GM21737 (cell line): ENCODE results near the gene MAPK8IP1.
A peak's percentile ranks its signal among the peaks of the same experiment; 100 is the strongest.

Experiments used
- ATAC-seq: cut with Tn5 transposase; IDR thresholded peaks from one replicate; pipeline ENCODE4 v1.9.1; 2021; ENCODE audit warnings: mild to moderate bottlenecking, moderate library complexity; ENCODE audit not compliant: unreplicated experiment

MAPK8IP1 gene

DNA sequence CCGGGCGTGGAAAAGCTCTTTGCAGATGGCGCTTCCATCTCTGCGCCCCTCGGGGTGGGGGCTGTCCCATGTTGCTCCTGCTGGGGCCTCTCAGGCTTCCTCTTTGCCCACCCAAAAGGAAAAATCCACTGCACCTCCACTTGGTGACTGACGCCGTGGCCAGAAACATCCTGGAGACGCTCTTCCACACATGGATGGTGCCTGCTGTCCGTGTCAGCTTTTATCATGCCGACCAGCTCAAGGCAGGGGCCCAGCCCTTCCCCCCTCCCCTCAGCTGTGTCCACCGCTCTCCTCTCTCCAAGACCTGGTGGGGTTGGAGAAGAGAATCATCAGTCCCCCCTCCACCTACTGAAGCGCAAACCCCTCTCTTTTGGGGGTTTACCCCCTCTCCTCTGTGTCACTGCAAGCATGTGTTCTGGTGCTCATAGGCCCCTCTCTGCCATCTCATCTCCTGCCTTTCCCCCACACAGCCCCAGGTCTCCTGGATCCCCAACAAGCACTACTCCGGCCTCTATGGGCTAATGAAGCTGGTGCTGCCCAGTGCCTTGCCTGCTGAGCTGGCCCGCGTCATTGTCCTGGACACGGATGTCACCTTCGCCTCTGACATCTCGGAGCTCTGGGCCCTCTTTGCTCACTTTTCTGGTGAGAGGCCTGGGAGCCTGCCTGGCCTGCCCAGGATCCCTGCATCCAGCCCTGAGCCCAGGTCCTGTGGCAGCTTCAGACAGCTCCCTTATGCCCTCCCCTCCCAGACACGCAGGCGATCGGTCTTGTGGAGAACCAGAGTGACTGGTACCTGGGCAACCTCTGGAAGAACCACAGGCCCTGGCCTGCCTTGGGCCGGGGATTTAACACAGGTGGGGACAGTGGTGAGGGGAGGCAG lies 38.8 kb downstream of the MAPK8IP1 start:
- no peak for ATAC-seq

DNA sequence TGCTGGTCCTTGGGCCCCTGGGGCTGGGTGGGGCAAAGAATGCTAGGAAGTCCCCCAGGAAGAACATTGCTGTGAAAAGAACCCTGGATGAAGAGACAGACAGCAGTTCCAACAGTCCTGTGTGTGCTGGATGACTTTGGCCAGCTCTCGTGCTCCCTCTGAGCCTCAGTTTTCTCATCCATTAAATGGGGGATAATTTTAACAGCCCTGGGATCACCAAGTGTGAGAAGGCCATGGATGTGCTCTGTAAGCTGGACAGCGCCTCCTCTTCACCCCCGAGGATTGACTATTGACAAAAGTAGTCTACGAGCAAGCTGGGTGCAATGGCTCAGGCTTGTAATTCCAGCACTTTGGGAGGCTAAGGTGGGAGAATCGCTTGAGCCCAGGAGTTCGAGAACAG lies 39.5 kb downstream of the MAPK8IP1 start:
- no peak for ATAC-seq

DNA sequence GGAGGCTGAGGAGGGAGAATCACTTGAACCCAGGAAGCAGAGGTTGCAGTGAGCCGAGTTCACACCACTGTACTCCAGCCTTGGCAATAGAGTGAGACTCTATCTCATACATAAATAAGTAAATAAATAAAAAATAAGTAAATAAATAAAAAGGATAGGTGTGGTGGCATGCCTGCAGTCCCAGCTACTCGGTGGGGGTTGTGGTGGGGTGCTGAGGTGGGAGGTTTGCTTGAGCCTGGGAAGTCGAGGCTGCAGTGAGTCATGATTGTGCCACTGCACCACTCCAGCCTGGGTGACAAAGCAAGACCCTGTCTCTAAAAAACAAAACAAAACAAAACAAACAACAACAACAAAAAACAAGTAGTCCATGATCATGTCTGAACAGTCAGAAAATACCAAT lies 40.1 kb downstream of the MAPK8IP1 start:
- no peak for ATAC-seq

DNA sequence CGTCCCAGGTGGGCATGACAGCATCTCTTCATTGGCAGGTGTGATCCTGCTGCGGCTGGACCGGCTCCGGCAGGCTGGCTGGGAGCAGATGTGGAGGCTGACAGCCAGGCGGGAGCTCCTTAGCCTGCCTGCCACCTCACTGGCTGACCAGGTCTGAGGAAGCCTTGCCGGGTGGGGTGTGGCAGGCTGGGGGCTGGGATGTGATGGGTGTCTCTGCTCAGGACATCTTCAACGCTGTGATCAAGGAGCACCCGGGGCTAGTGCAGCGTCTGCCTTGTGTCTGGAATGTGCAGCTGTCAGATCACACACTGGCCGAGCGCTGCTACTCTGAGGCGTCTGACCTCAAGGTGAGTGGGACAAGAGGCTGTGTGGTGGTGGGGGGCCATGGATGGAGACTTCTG lies 40.5 kb downstream of the MAPK8IP1 start:
- ATAC-seq, result no peak

DNA sequence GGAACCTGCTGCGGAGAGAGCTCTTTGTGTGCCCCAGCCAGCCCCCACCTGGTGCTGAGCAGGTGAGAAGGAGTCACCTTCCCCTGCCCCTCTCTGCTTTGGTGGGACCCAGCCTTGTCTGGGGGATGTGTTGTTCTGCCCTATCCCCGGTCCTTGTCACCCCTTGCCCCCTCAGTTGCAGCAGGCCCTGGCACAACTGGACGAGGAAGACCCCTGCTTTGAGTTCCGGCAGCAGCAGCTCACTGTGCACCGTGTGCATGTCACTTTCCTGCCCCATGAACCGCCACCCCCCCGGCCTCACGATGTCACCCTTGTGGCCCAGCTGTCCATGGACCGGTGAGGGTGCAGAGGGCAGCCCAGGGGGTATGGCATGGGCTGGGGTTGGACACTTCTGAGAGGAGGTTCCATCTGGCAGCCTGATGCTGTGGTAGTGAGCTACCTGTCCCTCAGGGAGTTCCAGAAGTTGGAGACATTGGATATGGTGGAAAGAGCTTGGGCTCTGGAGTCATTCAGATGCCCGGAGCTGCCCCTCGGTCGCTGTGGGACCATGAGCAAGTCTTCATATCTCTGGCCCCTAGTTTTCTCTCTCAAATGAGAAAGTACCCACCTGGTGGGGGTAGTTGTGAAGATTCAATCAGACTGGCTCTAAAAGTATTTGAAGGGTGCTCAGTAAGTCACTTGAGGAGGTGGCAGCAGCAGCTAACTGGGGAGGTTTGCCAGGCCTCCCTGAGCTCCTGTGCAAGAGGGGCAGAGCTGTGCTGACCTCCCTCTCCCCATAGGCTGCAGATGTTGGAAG lies 41.3 kb downstream of the MAPK8IP1 start:
- ATAC-seq, result no peak

DNA sequence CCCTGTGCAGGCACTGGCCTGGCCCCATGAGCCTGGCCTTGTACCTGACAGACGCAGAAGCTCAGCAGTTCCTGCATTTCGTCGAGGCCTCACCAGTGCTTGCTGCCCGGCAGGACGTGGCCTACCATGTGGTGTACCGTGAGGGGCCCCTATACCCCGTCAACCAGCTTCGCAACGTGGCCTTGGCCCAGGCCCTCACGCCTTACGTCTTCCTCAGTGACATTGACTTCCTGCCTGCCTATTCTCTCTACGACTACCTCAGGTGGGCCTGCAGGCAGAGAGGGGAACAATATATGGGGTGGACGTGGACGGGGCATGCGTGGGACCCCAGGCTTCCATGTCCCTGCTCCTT lies 41.9 kb downstream of the MAPK8IP1 start:
- no peak for ATAC-seq

DNA sequence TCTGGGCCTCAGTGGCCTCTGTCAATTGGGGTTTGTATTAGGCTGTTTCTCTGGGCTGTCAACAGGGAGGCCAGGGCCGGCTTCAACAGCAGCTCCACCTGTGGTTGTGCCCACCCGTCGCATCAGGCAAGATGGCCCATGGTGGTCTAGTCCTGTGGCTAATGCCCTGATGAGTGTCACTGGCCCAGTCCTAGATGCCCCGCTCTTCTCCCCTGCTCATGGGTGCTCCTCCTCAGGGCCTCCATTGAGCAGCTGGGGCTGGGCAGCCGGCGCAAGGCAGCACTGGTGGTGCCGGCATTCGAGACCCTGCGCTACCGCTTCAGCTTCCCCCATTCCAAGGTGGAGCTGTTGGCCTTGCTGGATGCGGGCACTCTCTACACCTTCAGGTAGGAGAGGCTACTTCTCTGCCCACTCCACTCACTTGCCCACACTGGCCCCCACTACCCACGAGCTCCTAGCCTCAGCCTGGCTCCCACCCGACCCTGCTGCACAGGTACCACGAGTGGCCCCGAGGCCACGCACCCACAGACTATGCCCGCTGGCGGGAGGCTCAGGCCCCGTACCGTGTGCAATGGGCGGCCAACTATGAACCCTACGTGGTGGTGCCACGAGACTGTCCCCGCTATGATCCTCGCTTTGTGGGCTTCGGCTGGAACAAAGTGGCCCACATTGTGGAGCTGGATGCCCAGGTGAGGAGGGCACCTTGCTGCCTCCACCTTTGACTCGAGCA lies 42.4 kb downstream of the MAPK8IP1 start:
- ATAC-seq, result no peak

DNA sequence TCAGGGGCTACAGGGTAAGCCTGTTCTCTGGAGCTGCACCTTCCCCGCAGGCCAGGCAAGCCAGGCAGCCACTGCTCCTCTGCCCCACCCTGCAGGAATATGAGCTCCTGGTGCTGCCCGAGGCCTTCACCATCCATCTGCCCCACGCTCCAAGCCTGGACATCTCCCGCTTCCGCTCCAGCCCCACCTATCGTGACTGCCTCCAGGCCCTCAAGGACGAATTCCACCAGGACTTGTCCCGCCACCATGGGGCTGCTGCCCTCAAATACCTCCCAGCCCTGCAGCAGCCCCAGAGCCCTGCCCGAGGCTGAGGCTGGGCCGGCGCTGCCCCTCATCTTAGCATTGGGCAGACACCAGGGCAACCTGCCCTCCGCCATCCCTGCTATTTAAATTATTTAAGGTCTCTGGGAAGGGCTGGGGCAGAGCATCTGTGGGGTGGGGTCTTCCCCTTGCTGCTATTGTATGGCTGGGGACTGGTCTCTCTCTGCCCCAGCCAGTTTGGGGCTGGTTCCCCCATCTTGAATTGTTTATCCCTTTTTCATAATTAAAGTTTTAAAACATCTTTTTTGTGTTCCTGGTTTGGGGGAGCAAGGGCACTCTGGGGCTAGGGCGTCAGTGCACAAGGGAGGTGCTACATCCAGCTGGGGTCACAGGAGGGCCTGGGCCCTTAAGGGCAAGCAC lies 43.2 kb downstream of the MAPK8IP1 start:
- ATAC-seq, result no peak

DNA sequence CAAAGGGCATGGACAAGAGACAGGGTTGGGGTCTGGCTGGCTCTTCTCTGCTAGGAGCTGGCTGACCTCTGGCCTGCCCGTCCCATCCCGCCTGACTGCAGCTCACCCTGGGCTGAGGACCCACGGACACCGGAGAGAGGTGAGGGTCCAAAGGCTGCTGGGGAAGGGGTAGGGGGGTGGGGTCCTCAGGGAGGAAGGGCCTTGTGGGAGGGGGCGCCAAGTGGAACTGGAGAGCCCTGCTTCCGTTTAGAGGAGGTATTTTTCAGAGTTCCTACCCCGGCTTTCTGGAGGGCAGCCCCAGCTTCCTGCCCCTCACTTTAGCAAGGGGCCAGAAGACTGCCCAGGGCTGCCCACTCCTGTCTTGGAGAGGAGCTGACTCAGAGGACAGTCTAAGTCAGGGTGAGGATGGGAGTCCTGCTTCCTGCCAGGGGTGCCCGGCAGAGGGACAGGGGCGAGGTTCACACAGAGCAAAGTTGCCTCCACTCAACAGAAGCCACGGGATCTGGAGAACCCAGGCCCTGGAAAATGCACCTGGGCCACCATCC lies 44.1 kb downstream of the MAPK8IP1 start:
- ATAC-seq, result peak; percentile 20

DNA sequence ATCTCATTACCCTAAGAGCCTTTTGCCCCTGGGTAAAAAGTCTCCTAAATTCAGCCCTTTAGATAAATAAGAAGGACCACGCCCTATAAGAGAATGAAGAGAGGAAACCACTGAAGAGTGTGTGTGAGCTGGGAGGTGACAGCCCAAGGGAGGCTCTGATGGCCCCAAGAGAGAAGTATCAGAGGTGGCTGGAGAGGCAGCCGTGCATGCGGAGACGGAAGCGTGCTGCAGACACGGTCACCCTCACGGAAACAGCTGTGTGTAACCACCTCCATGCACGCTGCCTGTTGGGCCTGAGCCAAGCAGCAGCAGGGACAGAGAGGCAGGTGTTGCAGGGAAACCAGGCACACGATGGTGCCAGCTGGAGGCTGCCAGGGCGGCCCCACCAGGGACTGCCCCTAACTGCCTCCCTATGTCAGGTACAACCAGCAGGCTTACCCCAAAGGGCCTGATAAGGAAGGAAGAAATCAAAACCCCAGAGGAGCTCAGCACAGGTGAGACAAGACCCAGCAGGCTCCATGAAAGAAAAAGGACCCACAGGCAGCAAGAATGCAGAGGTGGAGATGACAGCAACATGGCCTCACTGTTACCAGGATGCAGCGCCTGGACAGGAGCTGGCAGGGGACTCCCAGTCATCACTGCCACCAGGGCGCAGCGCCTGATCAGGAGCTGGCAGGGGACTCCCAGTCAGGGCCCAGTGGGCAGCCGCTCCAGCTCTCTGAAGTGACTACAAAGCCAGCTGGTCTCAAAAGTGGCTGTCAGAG lies 44.8 kb downstream of the MAPK8IP1 start:
- ATAC-seq, result peak; percentile 86

DNA sequence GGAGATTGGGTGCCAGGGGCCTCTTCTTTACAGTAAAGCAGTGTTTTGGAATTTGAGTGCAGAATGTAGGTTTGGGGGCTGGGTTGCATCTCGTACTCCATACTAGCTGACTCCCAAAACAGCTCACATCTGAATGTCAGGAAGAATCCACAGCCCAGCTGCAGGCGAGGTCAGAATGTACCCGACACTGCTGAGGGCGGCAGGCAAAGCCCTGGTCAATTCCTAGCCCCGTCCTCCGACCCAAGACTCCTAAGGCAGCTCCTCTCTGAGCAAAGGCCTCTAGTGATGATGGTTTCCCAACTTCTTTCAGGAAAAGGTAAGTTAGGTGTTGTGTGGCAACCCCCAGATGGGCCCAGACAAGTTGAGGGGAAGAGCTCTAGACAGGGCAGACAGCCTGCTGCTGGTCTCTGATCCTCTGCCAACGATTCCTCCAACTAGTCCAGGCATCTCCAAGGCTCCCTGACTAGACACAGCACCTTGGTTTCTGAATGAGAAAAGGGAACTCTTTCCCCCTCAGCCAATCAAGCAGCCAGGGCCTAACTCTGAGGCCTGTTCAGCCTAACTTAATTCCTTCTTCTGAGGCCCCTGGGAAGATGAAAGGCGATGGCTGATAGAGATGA lies 45.6 kb downstream of the MAPK8IP1 start:
- ATAC-seq, result no peak

DNA sequence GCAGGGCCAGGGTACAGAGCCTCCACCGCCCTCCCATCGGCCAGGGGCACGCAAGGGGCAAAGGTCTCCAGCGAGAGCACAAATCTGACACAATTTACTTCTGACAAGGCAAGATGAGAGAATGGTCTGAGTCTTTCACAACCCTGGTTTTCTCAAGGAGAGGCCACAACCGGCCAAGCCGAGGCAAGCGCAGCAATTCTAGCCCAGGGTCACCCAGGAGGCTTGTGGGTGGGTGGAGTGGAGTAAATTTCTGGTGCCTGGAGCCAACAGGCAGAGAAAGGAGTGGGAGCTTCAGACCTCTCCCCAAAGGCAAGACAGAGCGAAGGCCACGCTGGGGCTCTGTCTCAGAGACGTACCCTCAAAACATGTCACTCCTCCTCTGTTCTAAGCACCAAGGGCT lies 46.3 kb downstream of the MAPK8IP1 start:
- ATAC-seq, result no peak

DNA sequence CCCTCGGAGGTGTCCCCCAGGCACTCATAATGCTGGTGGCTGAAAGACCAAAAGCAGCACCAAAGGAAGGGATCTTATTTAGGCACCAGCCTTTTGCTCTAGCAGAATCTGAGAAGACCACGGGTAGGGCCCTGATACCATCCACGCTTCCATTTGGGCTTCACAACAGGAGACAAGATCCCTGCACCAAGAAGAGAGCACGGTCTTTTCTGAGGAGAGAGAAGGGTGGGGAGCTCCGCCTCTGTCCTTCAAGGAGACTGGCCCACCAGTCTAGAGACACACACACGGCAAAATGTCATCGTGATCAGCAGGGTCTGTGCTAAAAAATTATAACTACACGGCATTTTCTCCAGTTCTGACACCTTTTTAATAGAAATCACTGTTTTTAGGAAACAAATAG lies 46.8 kb downstream of the MAPK8IP1 start:
- no peak for ATAC-seq

DNA sequence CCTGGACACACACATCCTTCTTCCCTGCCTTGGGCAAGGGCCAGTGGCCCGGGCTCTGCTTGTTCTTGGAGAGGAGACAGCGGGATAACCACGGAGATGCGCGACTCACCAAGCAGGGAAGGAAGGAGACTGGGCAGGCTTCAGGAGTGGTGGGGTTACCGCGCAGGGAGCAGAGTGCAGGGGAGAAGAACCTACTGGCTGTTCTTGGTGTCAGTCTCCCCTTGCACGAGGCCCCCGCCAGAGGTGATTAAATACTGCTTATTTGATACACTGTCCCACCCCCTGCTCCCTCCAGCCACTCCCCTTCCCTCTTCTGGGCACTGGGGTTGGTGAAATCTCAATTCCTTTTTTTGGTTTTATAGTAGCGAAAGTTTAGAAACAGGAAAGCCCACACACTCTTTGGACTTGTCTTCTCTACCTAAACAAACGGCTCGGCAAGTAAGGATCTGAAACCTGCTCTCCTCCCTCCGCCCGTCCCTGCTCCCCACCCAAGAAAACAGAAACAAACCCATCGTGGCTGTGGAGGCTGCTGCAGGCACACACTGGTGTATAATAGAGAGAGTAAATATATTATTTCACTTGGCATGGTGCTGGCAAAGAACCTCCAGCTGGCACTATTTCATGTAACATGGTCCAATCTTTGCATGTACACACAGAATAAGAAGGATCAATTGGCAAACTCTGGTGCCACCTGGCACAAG lies 47.8 kb downstream of the MAPK8IP1 start:
- no peak for ATAC-seq

DNA sequence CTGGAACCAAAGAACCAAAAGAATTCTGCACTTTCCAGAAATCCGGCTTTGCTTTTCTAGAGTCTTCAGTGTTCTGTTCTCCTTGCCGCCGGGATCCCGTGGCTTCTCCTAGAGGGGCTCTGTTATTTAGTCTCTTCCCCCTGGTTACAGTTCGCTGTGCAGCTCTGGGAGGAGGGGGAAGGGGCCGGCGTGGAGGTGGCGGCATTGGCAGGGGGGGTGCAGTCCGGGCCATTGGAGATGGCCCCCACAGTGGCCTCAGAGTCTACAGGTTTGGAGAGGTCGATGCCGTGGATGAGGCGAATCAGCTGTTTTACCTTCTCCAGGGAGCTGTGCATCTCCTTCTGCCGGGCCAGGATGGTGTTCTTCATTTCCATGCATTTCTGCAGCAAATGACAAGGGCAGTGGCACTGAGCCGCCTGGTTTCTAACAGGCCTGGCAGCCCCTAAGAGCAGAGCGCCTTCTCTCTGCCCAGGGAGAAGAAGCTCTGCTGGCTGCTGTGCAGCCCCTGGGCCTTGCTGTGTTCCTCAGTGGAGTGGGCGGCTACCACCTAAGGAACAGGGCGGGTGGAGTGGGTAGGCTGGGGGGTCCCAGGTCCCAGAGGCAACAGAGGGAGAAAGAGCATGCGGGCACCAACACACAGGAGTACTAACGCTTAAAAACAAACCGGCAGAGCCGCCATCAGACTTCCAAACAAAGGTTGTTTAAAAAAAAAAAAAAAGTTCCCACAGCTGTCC lies 48.6 kb downstream of the MAPK8IP1 start:
- no peak for ATAC-seq

DNA sequence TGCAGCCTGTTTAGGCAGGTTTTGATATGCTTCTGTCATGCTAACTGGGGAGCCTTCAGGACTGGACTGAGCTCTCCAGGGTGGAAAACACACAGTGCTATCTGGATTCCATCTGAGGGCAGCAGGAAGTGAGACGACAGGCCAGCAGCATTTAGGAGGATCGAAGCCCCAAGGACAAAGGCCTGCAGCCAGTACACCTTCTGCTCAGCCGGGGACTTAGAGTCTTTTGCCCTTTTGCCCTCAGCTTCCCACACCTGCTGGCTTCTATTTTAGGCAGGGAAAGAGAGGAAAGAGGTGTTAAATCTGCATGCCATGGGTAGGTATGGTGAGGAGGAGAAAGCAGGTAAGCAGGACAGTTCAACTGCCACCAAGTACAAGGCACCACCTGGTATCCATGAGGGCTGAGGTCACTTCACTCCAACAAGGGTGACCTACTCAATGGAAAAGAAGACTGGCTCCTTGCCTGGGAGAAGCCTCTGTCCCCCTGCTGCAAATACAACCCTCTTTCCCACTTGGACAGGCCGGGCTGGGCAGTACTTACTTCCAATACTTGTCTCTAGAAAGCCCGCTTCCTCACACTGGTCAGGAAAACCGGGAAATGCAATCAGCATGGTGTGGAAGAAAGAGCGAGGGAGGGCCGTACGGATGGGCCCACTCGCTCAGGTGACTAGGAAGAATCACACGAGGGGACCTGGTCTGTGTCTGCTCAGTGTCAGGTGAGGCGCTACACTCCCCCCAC lies 49.3 kb downstream of the MAPK8IP1 start:
- ATAC-seq, result no peak

DNA sequence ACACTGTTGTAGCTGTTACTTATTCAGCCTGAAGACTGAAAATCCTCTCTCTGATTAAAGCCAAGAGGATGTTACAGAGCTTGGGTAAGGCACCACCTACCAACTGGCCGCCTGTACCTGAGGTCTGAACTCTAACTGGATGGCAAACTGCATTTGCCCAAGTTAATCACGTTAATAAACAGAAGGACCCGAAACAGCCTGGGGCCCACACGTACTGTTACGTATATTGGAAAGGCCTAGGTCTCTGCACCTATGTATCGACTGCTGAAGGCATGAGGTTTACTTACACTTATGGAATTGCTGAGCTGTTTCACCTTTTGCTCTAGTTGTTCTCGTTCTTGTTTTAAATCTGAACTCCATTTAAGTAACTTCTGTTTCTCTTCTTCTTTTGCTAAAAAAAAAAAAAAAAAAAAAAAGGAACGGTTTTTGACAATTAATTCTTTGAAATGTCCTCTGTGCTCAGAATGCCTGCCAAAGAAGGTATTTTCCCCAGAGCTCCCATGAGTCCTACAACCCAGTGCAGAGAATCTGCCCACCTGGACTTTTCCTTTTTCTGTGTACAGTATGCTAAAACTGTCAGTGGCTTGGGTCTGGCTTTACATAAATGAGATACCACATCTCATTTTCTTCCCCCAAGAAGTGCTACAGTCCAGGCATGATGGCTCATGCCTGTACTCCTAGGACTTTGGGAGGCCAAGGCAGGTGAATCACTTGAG lies 50.1 kb downstream of the MAPK8IP1 start:
- no peak for ATAC-seq
